Measurements from ENCODE around the gene ANTKMT.

DNA sequence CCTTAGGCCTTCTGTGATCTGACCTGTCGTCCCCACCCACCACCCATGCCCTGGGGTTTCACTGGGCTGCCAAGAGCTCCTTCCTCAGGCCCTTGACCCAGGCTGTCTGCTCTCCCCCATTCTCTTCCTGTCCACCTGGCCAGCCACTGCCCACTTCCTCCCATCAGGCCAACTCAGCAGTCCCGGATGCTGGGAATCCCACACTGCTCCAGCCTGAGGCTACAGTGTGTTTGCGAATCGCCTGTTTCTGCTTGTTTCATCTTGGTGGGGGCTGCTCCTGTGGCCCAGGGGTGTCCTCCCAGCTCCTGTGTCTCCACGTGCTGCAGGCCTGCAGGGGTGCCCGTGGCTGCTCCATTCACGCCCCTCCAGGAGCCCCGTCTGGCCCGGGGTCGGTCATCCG, 6.9 kb upstream of the ANTKMT start:
- TF ChIP-seq, protein P1, sequence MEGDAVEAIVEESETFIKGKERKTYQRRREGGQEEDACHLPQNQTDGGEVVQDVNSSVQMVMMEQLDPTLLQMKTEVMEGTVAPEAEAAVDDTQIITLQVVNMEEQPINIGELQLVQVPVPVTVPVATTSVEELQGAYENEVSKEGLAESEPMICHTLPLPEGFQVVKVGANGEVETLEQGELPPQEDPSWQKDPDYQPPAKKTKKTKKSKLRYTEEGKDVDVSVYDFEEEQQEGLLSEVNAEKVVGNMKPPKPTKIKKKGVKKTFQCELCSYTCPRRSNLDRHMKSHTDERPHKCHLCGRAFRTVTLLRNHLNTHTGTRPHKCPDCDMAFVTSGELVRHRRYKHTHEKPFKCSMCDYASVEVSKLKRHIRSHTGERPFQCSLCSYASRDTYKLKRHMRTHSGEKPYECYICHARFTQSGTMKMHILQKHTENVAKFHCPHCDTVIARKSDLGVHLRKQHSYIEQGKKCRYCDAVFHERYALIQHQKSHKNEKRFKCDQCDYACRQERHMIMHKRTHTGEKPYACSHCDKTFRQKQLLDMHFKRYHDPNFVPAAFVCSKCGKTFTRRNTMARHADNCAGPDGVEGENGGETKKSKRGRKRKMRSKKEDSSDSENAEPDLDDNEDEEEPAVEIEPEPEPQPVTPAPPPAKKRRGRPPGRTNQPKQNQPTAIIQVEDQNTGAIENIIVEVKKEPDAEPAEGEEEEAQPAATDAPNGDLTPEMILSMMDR (IDR thresholded peaks at IDR 0.05; ENCODE audit: extremely low read depth in 1 of 2, insufficient read depth in 1 of 2, low read depth in 1 of 2, low read length in 2 of 2): no peak
- TF ChIP-seq POLR2AphosphoS5 (IDR thresholded peaks at IDR 0.05; ENCODE audit: insufficient read depth, low read depth, low read length): no peak
- TF ChIP-seq MYC (IDR thresholded peaks at IDR 0.05; ENCODE audit: low read depth, low read length): no peak
- no peak for TF ChIP-seq POLR2A (IDR thresholded peaks at IDR 0.05; ENCODE audit: low read depth, low read length)

All from endothelial cell of umbilical vein (primary cell).